ENCODE results near the gene PPP2R1A. TPM values are rescaled to one million over a fixed set of nuclear protein-coding genes. Genes with fewer than 3 reads are reported as not detected.

The PPP2R1A gene
- total RNA-seq, 1 donor from 2014 or later: 395 TPM

GRCh38 chr19:52231154-52231910 lies 41.5 kb downstream of the PPP2R1A start:
- Histone ChIP-seq H3K27ac (replicated peaks) (no peak overlapping the region), H3K4me1 (no peaks in the 10 kb centered on the region), H3K36me3 (peaks cover 23% of the 10 kb centered on the region), H3K27me3 (ENCODE audit: low read depth) (no peaks in the 10 kb centered on the region), H3K9me3 (replicated peaks) (no peaks in the 10 kb centered on the region), H3K4me3 (no peak overlapping the region)
- intact Hi-C loops (cut with micrococcal nuclease): no loop called here
- DNase-seq: no peak
- no peak for TF ChIP-seq CTCF (IDR thresholded peaks at IDR 0.05; ENCODE audit: borderline replicate concordance)

- no peaks in the 10 kb centered on the region for H3K36me3 ChIP-seq
- H3K4me3 ChIP-seq: no peak overlapping the region
- H3K27me3 ChIP-seq (ENCODE audit: low read depth): no peaks in the 10 kb centered on the region
- no peaks in the 10 kb centered on the region for H3K4me1 ChIP-seq
- intact Hi-C loops (cut with micrococcal nuclease): no loop called here
- H3K9me3 ChIP-seq (replicated peaks): no peaks in the 10 kb centered on the region
- DNase-seq: no peak
- H3K27ac ChIP-seq (replicated peaks): no peak overlapping the region
- TF ChIP-seq CTCF (IDR thresholded peaks at IDR 0.05; ENCODE audit: borderline replicate concordance): no peak
Observed at GRCh38 chr19:52234406-52234805, 44.6 kb downstream of the PPP2R1A start.

GRCh38 chr19:52237197-52237596 lies 47.3 kb downstream of the PPP2R1A start:
- intact Hi-C loops (cut with micrococcal nuclease): loop anchor here (2.0 kb wide), 1 partner anchor 98 kb away; the partner anchor contains the start of gene ZNF616
- H3K9me3 ChIP-seq (replicated peaks): no peaks in the 10 kb centered on the region
- no peak for DNase-seq
- TF ChIP-seq CTCF (IDR thresholded peaks at IDR 0.05; ENCODE audit: borderline replicate concordance): no peak
- H3K36me3 ChIP-seq: no peaks in the 10 kb centered on the region
- no peaks in the 10 kb centered on the region for H3K27me3 ChIP-seq (ENCODE audit: low read depth)
- H3K27ac ChIP-seq (replicated peaks): no peak overlapping the region
- no peaks in the 10 kb centered on the region for H3K4me1 ChIP-seq
- H3K4me3 ChIP-seq: no peak overlapping the region

- intact Hi-C loops (cut with micrococcal nuclease): loop anchor here (2.0 kb wide), 1 partner anchor 99 kb away; the partner anchor contains the start of gene ZNF616
- DNase-seq: peak; percentile 29
- H3K4me1 ChIP-seq: no peaks in the 10 kb centered on the region
- peak; percentile 94 for TF ChIP-seq CTCF (IDR thresholded peaks at IDR 0.05; ENCODE audit: borderline replicate concordance)
- H3K27me3 ChIP-seq (ENCODE audit: low read depth): no peaks in the 10 kb centered on the region
- H3K27ac ChIP-seq (replicated peaks): no peak overlapping the region
- H3K36me3 ChIP-seq: no peaks in the 10 kb centered on the region
- H3K9me3 ChIP-seq (replicated peaks): no peaks in the 10 kb centered on the region
- H3K4me3 ChIP-seq: no peak overlapping the region
Observed at GRCh38 chr19:52237771-52238400, 48.0 kb downstream of the PPP2R1A start.

GRCh38 chr19:52244021-52244420 lies 54.2 kb downstream of the PPP2R1A start:
- no peak for DNase-seq
- Histone ChIP-seq H3K4me3 (no peak overlapping the region), H3K4me1 (no peaks in the 10 kb centered on the region), H3K27me3 (ENCODE audit: low read depth) (no peaks in the 10 kb centered on the region), H3K36me3 (no peaks in the 10 kb centered on the region), H3K27ac (replicated peaks) (no peak overlapping the region), H3K9me3 (replicated peaks) (no peaks in the 10 kb centered on the region)
- intact Hi-C loops (cut with micrococcal nuclease): no loop called here
- no peak for TF ChIP-seq CTCF (IDR thresholded peaks at IDR 0.05; ENCODE audit: borderline replicate concordance)
